Neutrophil (primary cell): ENCODE measurements around the gene FGFR3.

ENCODE experiments used
- H3K27ac ChIP-seq: fragments of 200-600 bp; sonication (generic); 2 replicates; pipeline ENCODE4 v1.5.1; 2016; ENCODE audit warnings: mild to moderate bottlenecking, moderate library complexity
- H3K27me3 ChIP-seq: fragments of 200-600 bp; sonication (generic); 2 replicates; pipeline ENCODE4 v1.6.0; 2016; ENCODE audit warnings: mild to moderate bottlenecking
- H3K36me3 ChIP-seq: fragments of 200-600 bp; sonication (generic); 2 replicates; pipeline ENCODE4 v1.5.1; 2017
- H3K4me1 ChIP-seq, 2 experiments: fragments of 200-600 bp in 1 of 2; sonication (generic) in 1 of 2; 1 replicate in 1 of 2; 2 replicates in 1 of 2; pipeline versions ENCODE4 v1.5.1 to v1.6.1; 2013 to 2016; ENCODE audit warnings: low read depth in 1 of 2, low read length in 1 of 2, mild to moderate bottlenecking in 1 of 2, moderate library complexity in 1 of 2; ENCODE audit not compliant: control insufficient read depth in 1 of 2, insufficient read depth in 1 of 2
- H3K4me3 ChIP-seq, 2 experiments: fragments of 200-600 bp in 1 of 2; sonication (generic) in 1 of 2; 1 replicate in 1 of 2; 2 replicates in 1 of 2; pipeline ENCODE4 v1.5.1; 2013 to 2016; ENCODE audit warnings: low read depth in 1 of 2, low read length in 1 of 2, mild to moderate bottlenecking in 1 of 2, moderate library complexity in 1 of 2
- H3K9me3 ChIP-seq: fragments of 200-600 bp; sonication (generic); 2 replicates; pipeline ENCODE4 v1.5.1; 2016
- CTCF ChIP-seq: fragments of 200-600 bp; sonication (generic); IDR thresholded peaks from 2 replicates; pipeline ENCODE4 v1.5.1; 2016; ENCODE audit warnings: antibody characterized with exemption

Gene FGFR3

GRCh38 chr4:1792832-1793495 lies at the start of gene FGFR3:
Gene FGFR3, plus strand, starts transcription at chr4:1793293. Its CDS starts 642 bp downstream, at chr4:1793935.
- Histone ChIP-seq H3K9me3 (no peaks in the 10 kb centered on the region), H3K27me3 (peaks cover 90% of the 10 kb centered on the region), H3K27ac (no peak within 1 kb of the TSS), H3K4me3 (no peak within 1 kb of the TSS), H3K36me3 (no peaks in the 10 kb centered on the region), H3K4me1 (peaks cover 7 to 24% of the 10 kb centered on the region in 2 experiments)
- TF ChIP-seq CTCF = no peak

- Histone ChIP-seq H3K36me3 (peaks cover 73% of the 10 kb centered on the region), H3K4me1 (no peaks in the 10 kb centered on the region), H3K27ac (no peak overlapping the region), H3K9me3 (peaks cover under 1% of the 10 kb centered on the region), H3K4me3 (no peak overlapping the region), H3K27me3 (peaks cover 9% of the 10 kb centered on the region)
- TF ChIP-seq CTCF = no peak
These were observed 49.5 kb upstream of the FGFR3 start for GRCh38 chr4:1743551-1743950.

GRCh38 chr4:1743975-1744374 lies 49.1 kb upstream of the FGFR3 start:
- TF ChIP-seq CTCF = no peak
- Histone ChIP-seq H3K4me1 (no peaks in the 10 kb centered on the region), H3K4me3 (no peak overlapping the region), H3K27me3 (peaks cover 11% of the 10 kb centered on the region), H3K36me3 (peaks cover 69% of the 10 kb centered on the region), H3K9me3 (no peaks in the 10 kb centered on the region), H3K27ac (no peak overlapping the region)

- peaks cover 11% of the 10 kb centered on the region for H3K27me3 ChIP-seq
- H3K27ac ChIP-seq = peak overlapping the region; percentile 42
- H3K9me3 ChIP-seq = no peaks in the 10 kb centered on the region
- no peak overlapping the region for H3K4me3 ChIP-seq
- H3K36me3 ChIP-seq = peaks cover 63% of the 10 kb centered on the region
- H3K4me1 ChIP-seq = no peaks in the 10 kb centered on the region
- no peak for TF ChIP-seq CTCF
These were observed 48.5 kb upstream of the FGFR3 start for GRCh38 chr4:1744552-1744951.

GRCh38 chr4:1745165-1745564 lies 47.9 kb upstream of the FGFR3 start:
- Histone ChIP-seq H3K4me3 (no peak overlapping the region), H3K9me3 (no peaks in the 10 kb centered on the region), H3K27me3 (peaks cover 11% of the 10 kb centered on the region), H3K4me1 (no peaks in the 10 kb centered on the region), H3K27ac (peak overlapping the region; percentile 42), H3K36me3 (peaks cover 57% of the 10 kb centered on the region)
- TF ChIP-seq CTCF = no peak
